HL-60/S4 (cell line): ENCODE results near the gene STAC.

Source experiments
- in situ Hi-C: fragments of 300-500 bp; cut with MboI; formaldehyde crosslinking; loops from 2 replicates; pipeline ENCODE4 v1.14.3; 2022; ENCODE audit warnings: low sequenced_read_pairs

STAC gene

GRCh38 chr3:36511791-36512486, 131.6 kb downstream of the STAC start:
- in situ Hi-C loops, result no loop called here

DNA sequence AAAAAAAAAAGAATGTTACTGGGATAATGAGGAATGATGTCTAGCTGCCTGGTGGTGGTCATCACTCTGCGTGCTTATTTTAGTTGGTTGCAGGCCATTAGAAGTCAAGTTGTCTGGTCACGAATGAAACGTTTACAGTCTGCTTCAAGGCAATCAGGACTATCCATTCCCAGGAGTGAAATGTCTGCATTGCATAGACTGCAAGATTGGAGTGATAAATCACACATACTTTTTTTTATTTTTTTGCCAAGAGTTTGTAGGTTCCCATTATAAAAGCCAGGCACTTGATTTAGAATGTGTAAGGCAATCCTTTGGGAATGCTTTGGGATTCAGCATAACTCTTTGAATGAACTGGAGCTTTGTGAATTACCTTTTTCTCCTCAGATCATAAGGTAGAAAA, 132.3 kb downstream of the STAC start:
- in situ Hi-C loops, result no loop called here

DNA sequence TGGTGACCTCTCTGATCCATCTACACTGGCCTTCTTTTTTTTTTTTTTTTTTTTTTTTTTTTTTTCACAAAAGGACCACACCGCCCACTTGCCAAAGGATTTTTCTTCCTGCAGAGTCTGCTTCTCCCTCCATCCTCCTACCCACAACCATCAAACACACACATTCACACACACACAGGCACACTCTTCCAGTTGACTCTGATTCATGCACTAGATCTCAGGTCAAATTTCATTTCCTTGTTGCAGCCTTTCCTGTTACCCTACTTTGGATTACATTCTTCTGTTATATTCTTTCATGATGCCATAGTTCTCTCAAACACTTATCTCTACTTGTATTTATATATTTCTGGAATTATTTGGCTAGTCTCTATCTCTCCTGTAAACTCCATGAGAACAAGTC, 133.9 kb downstream of the STAC start:
- in situ Hi-C loops, result no loop called here

DNA sequence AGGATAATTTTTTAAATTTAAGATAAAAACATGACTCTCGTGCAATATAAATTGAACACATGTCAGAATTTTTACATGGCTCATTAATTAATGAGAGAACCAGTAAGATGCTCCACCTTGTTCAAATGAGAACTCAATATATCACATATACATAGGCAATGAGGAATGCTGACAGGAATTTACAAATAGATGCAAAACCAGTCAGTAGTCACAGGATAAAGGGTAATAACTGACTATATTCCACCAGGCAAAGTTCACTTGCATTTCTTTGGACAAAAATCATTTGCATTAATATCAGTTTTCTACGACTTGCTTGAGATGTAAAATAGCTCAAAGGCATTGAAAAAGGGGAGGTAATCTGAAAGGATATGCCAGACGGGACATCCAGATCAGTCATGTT, 139.4 kb downstream of the STAC start:
- in situ Hi-C loops, result no loop called here

DNA sequence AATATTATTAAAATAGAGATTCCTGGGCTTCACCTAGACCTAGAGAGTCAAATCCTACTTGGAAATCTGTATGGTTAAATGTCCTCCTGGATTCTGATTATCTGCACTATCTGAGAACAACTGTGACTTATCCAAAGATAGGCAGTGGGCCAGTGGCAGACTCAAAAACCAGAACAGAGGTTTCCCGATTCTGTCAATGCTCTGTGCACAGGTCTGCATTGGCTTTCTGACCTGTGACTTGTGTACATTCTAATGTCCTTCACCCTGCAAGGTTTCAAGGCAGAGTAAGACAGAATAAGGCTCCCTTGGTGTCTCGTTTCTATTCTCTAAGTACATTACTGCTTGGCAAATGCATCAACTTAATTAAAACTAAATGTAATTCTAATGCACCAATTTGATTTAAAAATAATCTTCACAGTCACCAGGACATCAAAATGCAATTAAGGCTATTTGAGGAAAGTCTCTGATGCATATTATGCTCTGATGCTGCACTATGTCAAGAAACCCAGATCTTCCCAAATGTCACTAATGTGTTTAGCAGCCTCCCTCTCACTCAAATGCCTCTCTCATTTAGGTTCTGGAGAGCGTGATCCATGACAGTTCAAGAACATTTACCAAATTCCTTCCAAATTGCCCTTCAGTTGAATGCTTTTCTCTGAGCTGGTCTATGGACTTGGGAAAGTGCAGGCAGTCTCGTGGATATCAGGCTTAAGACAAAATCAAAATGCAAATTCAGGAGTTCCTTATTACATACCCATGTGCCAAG, 140.1 kb downstream of the STAC start:
- in situ Hi-C loops, result no loop called here

DNA sequence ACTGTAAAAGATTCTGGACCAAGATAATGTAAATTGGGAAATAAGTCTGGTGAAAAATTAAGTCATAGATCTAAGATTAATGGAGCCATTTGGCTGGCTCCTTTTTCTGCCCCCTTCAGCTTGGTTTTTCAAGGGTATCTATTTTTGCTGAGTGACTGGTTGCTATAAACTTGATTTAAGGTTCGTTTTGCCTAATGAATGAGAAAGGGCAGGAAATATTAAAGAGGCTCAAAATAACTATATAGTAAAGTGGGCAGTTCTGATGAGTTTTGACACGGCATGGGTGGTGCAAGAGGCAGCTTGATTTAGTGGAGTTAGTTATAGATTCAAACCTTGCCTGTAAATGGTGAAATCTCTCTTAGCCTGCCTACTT, 140.7 kb downstream of the STAC start:
- in situ Hi-C loops, result no loop called here

- in situ Hi-C loops, result no loop called here
Observed at GRCh38 chr3:36524560-36524959, 144.3 kb downstream of the STAC start.

GRCh38 chr3:36525115-36525801, 145.0 kb downstream of the STAC start:
- in situ Hi-C loops, result no loop called here

DNA sequence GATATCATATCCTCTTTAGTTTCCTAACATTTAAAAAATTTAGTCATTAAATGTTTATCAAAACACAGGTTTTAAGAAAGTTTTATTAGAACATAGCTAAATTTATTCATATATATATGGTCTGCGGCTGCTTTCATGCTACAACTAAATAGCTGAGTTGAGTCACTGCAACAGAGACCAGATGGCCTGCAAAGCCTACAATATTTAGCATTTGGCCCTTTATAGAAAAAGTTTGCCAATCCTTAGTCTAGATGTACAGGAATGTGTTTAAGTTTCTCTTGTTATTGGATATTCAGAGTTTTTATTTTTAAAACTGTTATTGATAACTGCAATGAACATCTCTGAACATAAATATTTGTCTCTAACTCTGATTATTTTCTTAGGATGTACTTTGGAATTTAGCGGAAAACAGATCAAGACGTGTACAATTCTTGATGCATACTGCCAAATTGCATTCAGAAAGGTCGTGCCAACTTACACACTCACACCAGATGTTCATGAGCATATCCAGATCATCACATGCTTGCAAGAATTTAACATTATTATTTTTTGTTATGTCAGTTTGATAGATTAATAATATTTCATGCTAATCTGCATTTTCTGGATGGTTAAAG, 157.9 kb downstream of the STAC start:
- in situ Hi-C loops, result no loop called here

GRCh38 chr3:36540888-36541518, 160.7 kb downstream of the STAC start:
- in situ Hi-C loops, result no loop called here

DNA sequence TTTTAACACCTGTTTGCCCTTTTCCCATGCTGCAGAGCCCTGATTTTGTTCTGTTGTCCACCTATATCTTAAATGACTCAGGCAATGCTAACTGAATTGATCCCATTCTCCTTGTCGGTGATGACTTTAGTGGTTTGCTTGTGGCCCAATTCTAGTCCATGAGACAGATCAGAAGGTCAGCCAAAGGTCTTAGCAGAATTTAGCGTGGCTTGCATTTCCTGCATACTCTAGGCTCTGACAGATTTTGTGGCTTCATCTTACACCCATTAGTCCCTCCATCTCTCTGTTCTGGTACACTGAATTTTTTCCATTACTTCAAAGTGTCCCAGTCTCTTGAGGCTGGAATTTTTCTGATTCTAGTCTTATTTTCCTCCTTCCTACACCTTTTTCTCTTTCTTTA, 161.9 kb downstream of the STAC start:
- in situ Hi-C loops, result no loop called here

GRCh38 chr3:36543276-36543997, 163.1 kb downstream of the STAC start:
- in situ Hi-C loops, result no loop called here

DNA sequence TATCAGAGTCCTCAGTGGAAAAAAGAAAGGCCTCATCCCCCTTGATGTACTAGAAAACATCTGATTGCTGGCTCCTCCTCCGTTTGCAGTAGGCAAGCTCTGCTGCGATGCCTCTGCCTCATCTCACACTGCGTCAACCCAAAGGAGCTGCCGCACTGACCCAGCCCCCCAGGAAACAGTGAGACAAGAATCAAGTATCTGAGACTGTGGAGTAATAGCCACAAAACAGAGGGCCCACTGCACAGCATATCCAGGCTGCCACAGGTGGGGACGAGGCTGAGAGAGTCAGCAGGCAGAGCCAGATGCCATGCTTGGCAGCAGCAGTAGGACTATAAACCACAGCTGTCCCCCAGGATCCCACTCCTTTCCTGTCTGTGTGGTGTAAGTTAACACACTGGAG, 165.9 kb downstream of the STAC start:
- in situ Hi-C loops, result no loop called here

DNA sequence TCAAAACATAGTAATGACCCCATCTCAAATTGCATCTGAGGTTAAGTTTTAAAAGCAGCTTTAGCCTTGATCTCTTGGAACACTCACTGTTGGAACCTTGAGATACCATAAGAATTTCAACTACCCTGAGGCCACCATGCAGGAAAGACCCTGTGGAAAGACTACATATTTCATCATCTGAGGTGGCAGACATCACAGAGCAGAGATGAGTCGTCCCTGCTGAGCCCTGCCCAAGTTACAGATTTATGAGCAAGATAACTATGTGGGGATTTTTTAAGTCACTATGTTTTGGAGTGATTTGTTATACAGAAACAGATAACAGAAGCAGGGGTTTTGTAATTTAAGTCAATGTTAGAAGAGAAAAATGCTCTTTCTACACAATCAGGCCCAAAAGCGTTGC, 168.4 kb downstream of the STAC start:
- in situ Hi-C loops, result no loop called here

GRCh38 chr3:36557021-36557707, 176.9 kb downstream of the STAC start:
- in situ Hi-C loops, result no loop called here

- in situ Hi-C loops, result no loop called here
Observed at GRCh38 chr3:36557708-36558421, 177.6 kb downstream of the STAC start.

GRCh38 chr3:36558961-36559360, 178.7 kb downstream of the STAC start:
- in situ Hi-C loops, result no loop called here

- in situ Hi-C loops, result no loop called here
Observed at GRCh38 chr3:36560685-36561084, 180.4 kb downstream of the STAC start.

DNA sequence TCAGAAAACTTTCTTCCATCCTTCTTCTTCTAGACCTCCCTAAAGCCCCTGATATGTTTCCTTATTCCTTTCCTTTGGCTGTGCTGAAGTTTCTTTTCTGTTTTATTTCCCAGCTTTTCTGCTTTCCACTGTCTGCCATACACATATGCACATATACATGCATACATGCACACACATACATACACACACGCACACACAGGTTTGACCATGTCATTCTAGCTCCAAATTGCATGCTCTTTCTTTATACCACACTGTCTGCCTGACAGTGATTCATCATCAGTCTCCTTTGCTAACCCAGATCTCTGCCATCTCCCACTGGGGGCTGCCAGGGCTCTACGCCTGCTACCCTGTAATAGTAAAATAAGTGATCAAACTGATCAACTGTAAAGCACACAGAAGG, 181.3 kb downstream of the STAC start:
- in situ Hi-C loops, result no loop called here
